ENCODE results near the gene RASA3. TPM values are rescaled to one million over a fixed set of nuclear protein-coding genes. Genes with fewer than 3 reads are reported as not detected.

RASA3 gene
- total RNA-seq, 4 donors from 2014 or later = 25.0 to 43.1 (median 30.2) TPM

DNA sequence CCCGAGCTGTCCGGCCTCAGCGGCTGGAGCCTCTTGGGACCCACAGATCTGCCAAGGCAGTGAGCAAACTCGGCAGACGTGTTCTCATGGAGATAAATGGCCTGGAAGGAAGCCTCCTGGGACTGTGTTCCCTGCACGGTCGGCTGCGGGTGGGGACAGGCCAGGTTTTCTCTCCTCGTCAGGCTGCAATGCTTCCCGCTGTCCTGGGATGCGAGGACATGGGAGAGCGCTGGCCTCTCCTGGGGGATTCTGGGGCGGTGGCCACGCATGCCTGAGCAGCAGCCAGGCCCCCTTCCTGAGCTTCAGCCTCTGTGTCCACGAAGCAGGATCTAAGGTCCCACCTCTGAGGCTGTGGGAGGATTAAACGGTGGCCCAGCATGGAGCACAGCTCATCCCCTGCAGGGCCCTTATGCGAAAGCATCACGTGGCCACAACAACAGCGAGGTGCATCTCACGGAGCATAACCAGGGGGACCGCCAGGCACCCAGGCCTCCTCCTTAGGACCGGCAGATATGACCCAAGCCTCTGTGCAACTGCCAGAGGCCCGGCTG is 137.3 kb downstream of the RASA3 start:
- ATAC-seq = peak; percentile 6
- TF ChIP-seq EP300 (IDR thresholded peaks at IDR 0.05) (no peak), CTCF (IDR thresholded peaks at IDR 0.05) (no peak), POLR2AphosphoS5 (IDR thresholded peaks at IDR 0.05) (no peak), POLR2A (IDR thresholded peaks at IDR 0.05) (no peak)
- peaks cover 0 to 83% of the 10 kb centered on the region in 2 donors for H3K36me3 ChIP-seq
- WGBS, 2 donors (ENCODE audit: low coverage in 1 of 2) = 80% methylated on average over 1 of the region's 23 CpGs; no CpG with 5 or more reads in 1 of the 2 donors
- H3K4me1 ChIP-seq = peaks cover 0 to 18% (median 6%) of the 10 kb centered on the region in 3 donors
- no peak overlapping the region for H3K27ac ChIP-seq
- no peaks in the 10 kb centered on the region for H3K9me3 ChIP-seq
- H3K4me3 ChIP-seq = no peak overlapping the region
- H3K27me3 ChIP-seq = no peaks in the 10 kb centered on the region

DNA sequence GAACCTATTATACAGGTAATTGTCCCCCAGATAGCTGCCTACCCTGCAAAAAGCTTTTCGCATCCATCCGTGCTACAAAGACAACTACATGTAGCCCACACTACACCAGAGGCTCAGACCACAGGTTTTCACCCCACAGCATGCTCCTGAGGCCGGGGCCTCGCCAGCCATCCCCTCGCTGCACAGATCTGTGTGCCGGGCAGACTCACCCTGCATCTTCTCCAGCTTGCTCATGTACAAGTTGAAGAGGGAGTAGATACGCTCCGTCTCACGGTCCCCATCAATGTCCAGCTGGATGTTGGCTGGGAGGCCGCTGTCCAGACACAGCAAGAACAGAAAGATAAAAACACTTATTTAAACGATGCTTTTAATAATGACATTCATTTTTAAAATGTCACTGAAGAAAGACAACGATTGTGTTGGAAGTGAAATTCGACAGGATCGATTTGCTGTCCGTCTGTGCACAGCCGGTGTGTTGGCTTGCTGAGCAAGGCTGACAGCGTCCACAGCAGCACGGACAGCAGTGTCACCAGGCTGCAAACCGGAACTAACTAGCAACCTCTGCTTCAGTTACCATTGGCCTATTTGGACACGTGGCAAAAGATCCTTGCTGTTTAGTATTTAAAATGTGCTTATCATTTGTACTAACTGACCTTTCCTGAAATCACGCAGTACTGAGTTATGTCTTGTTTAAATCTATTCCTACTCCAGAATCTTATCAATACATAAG is 140.0 kb downstream of the RASA3 start:
- H3K27me3 ChIP-seq = no peaks in the 10 kb centered on the region
- peaks cover 0 to 4% (median 0%) of the 10 kb centered on the region in 3 donors for H3K4me1 ChIP-seq
- H3K27ac ChIP-seq = no peak overlapping the region
- WGBS, 2 donors (ENCODE audit: low coverage in 1 of 2) = 85 to 86% methylated on average over 12 to 17 of the region's 21 CpGs
- no peak overlapping the region for H3K4me3 ChIP-seq
- no peak for ATAC-seq
- peaks cover 0 to 69% of the 10 kb centered on the region in 2 donors for H3K36me3 ChIP-seq
- TF ChIP-seq POLR2A (IDR thresholded peaks at IDR 0.05) = no peak
- no peak for TF ChIP-seq CTCF (IDR thresholded peaks at IDR 0.05)
- TF ChIP-seq POLR2AphosphoS5 (IDR thresholded peaks at IDR 0.05) = no peak
- H3K9me3 ChIP-seq = no peaks in the 10 kb centered on the region

DNA sequence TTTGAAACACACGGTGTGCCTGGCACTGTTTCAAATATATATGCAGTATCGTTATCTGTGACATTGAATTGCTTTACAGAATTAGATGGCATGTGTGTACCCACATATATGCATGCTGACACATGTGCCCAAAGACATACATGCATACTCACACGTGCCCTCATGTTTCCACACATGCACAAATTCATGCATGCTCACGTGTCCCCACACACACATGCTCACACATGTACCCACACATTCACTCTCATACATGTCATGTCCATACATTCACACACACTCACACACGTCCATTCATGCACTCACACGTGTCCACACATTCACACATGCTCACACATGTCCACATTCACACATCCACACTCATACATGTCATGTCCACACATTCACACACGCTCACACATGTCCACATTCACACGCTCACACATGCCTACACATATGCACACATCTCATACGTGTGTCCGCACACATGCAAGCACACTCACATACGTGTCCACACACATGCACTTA is 140.7 kb downstream of the RASA3 start:
- H3K27me3 ChIP-seq = no peaks in the 10 kb centered on the region
- no peaks in the 10 kb centered on the region for H3K4me1 ChIP-seq
- no peak for ATAC-seq
- no peaks in the 10 kb centered on the region for H3K9me3 ChIP-seq
- WGBS, 2 donors (ENCODE audit: low coverage in 1 of 2) = 87 to 90% methylated on average over 10 to 11 of the region's 11 CpGs
- peaks cover 0 to 63% of the 10 kb centered on the region in 2 donors for H3K36me3 ChIP-seq
- TF ChIP-seq EP300 (IDR thresholded peaks at IDR 0.05) (no peak), POLR2A (IDR thresholded peaks at IDR 0.05) (no peak), CTCF (IDR thresholded peaks at IDR 0.05) (no peak)
- no peak overlapping the region for H3K4me3 ChIP-seq
- no peak overlapping the region for H3K27ac ChIP-seq

GRCh38 chr13:113991191-113991669 is 141.2 kb downstream of the RASA3 start:
- no peak for ATAC-seq
- Histone ChIP-seq H3K4me1 (no peaks in the 10 kb centered on the region), H3K27ac (no peak overlapping the region), H3K9me3 (no peaks in the 10 kb centered on the region), H3K4me3 (no peak overlapping the region), H3K36me3 (peaks cover 0 to 58% of the 10 kb centered on the region in 2 donors), H3K27me3 (no peaks in the 10 kb centered on the region)
- no peak for TF ChIP-seq POLR2AphosphoS5 (IDR thresholded peaks at IDR 0.05)
- TF ChIP-seq CTCF (IDR thresholded peaks at IDR 0.05) = no peak
- no peak for TF ChIP-seq EP300 (IDR thresholded peaks at IDR 0.05)
- TF ChIP-seq POLR2A (IDR thresholded peaks at IDR 0.05) = no peak
- WGBS, 2 donors (ENCODE audit: low coverage in 1 of 2) = 82 to 100% methylated on average over 3 to 4 of the region's 10 CpGs

Data from gastroesophageal sphincter (tissue), 4 donors.